Measurements from ENCODE around the gene FEM1C. TPM values are rescaled to one million over a fixed set of nuclear protein-coding genes. Genes with fewer than 3 reads are reported as not detected.

The FEM1C gene
- total RNA-seq, 4 donors from 2014 or later = 41.3 to 71.0 (median 51.5) TPM

Small RNA genes within 50 kb of the gene (small RNA-seq; reads per million reads assigned to genes)
- gene AC008628.1 (0 reads per million in 3 donors), gene AC008628.2 (0 reads per million in 3 donors)

Other genes starting within 250 kb of the FEM1C start
- 10 to 100 TPM in 1 of 4 donors, 1 to 10 TPM in 3; 5.8 to 11.2 (median 8.3) TPM for gene CCDC112, start 248.1 kb downstream of the FEM1C start, total RNA-seq
- gene TICAM2, start 57.7 kb upstream of the FEM1C start, total RNA-seq = 1 to 10 TPM; 1.2 to 3.0 (median 1.5) TPM
- 100 to 1,000 TPM in 2 of 4 donors, 10 to 100 TPM in 2; 86.8 to 183 (median 136) TPM for gene TMED7, start 81.3 kb upstream of the FEM1C start, total RNA-seq